Lower lobe of right lung (tissue), 2 donors: Measurements from ENCODE around the gene ETV6. TPM values are rescaled to one million over a fixed set of nuclear protein-coding genes. Genes with fewer than 3 reads are reported as not detected.

Experiments used
- ATAC-seq, 2 donors: fragments of 200-7000 bp; cut with Tn5 transposase; one replicate each; pipeline ENCODE4 v1.9.1; 2020 to 2022; ENCODE audit warnings: mild to moderate bottlenecking in 2 of 2, moderate library complexity in 2 of 2
- DNase-seq: peaks from one replicate; pipeline ENCODE4 v3.0.0-alpha.2; 2020
- H3K27ac ChIP-seq: fragments of 200-600 bp; one replicate; pipeline ENCODE4 v1.8.0; 2022
- H3K27me3 ChIP-seq: fragments of 200-600 bp; one replicate; pipeline ENCODE4 v1.8.0; 2022; ENCODE audit warnings: low read depth
- H3K36me3 ChIP-seq: fragments of 200-600 bp; one replicate; pipeline ENCODE4 v1.8.0; 2022; ENCODE audit warnings: mild to moderate bottlenecking
- H3K4me1 ChIP-seq: fragments of 200-600 bp; one replicate; pipeline ENCODE4 v1.8.0; 2022
- H3K4me3 ChIP-seq: fragments of 200-600 bp; one replicate; pipeline ENCODE4 v1.8.0; 2022; ENCODE audit warnings: mild to moderate bottlenecking
- H3K9me3 ChIP-seq: fragments of 200-600 bp; one replicate; pipeline ENCODE4 v1.8.0; 2022
- intact Hi-C: fragments of 100-400 bp; cut with DNase I; formaldehyde crosslinking; loops from one replicate; pipeline ENCODE4 v1.11.0; 2022
- total RNA-seq: library from RNA; stranded (reverse); fragmentation: NEBNext Ultra II Directional; extraction: Animal tissue kit (Norgen Biotek cat#: 25700); gene quantifications from one replicate; pipeline ENCODE4 v1.2.1, GENCODE V29; 2021
- TF ChIP-seq, protein P1 (sequence below): fragments of 200-600 bp; IDR thresholded peaks from one replicate; pipeline ENCODE4 v1.8.0; 2022; ENCODE audit warnings: antibody characterized with exemption, mild to moderate bottlenecking
- donor health status: DM: no; HTN: yes; CAD: no; lungs with severe emphysema.

The ETV6 gene
- total RNA-seq, 1 donor from 2014 or later: 48.4 TPM

DNA sequence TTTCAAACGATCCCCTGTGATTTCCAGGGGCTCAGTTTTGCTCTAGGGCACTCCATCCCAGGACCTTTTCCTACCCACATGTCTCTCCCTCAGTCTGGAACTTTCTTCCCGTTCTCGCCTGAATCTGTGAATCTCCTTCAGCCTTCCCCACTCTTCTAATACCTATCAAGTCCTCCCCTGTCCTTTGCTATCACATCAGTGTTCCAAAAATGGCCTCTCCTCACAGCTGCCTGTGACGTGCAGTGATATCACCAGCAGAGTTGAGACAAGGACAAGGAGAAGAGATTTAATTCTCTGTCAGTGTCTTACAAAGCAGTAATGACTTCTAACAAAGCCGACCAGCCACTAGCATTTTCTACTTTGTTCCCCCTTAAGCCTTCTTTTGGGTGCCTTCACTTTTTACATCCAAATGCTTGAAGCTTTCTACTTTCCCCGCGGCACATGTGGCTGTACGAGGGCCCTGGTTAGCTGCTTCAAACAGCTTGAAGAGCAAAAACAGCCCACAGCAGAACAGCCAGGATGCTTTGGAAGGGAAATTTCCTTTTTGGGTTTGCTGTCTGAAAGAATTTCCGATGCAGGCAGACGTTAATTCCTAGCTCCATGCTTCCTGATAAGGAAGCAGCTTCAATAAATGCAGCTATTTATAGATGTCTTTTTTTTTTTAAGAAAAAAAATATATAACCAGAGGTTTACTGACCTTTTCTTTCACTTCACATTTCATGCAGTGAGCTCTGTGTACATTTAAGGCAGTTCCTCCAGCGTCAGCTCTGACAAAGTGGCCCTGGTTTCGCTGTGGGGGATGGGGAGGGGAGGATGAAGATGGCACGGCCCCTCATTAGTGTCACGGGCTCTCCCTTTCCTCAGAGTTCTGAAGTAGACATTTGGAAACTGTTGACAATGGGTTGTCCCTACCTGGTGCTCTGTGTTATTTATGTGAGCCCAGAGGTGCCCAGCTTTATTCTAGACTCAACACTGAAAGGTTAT is 109.3 kb downstream of the ETV6 start:
- TF ChIP-seq, protein P1, sequence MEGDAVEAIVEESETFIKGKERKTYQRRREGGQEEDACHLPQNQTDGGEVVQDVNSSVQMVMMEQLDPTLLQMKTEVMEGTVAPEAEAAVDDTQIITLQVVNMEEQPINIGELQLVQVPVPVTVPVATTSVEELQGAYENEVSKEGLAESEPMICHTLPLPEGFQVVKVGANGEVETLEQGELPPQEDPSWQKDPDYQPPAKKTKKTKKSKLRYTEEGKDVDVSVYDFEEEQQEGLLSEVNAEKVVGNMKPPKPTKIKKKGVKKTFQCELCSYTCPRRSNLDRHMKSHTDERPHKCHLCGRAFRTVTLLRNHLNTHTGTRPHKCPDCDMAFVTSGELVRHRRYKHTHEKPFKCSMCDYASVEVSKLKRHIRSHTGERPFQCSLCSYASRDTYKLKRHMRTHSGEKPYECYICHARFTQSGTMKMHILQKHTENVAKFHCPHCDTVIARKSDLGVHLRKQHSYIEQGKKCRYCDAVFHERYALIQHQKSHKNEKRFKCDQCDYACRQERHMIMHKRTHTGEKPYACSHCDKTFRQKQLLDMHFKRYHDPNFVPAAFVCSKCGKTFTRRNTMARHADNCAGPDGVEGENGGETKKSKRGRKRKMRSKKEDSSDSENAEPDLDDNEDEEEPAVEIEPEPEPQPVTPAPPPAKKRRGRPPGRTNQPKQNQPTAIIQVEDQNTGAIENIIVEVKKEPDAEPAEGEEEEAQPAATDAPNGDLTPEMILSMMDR: no peak
- H3K36me3 ChIP-seq: peaks cover 29% of the 10 kb centered on the region
- H3K4me1 ChIP-seq: peaks cover 43% of the 10 kb centered on the region
- DNase-seq: no peak
- H3K27ac ChIP-seq: peak overlapping the region; percentile 50
- ATAC-seq: no peak
- no peak overlapping the region for H3K4me3 ChIP-seq
- intact Hi-C loops: no loop called here
- H3K9me3 ChIP-seq: no peaks in the 10 kb centered on the region
- no peaks in the 10 kb centered on the region for H3K27me3 ChIP-seq

DNA sequence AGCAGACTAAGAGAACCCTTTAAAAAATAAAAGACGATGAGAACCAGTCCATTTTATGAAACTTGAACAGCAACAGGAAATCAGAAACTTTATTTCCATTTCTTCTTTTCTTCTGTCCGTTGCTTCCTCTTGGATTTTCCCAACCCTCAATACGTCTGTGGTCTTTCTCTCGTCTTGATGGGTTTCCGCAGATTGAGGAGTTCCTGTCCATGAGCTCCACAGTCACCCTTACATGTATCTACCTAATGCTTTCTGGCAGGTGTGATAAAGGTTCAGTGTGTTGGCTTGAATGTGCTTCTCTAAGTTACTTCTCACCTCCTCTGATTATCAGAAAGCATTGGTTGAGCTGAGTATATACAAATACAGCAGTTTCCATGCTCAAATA is 110.0 kb downstream of the ETV6 start:
- Histone ChIP-seq H3K9me3 (no peaks in the 10 kb centered on the region), H3K4me3 (no peak overlapping the region), H3K27me3 (no peaks in the 10 kb centered on the region), H3K36me3 (peaks cover 22% of the 10 kb centered on the region), H3K27ac (peak overlapping the region; percentile 50), H3K4me1 (peaks cover 50% of the 10 kb centered on the region)
- intact Hi-C loops: no loop called here
- TF ChIP-seq, protein P1: no peak
- ATAC-seq (no peak), DNase-seq (no peak)

DNA sequence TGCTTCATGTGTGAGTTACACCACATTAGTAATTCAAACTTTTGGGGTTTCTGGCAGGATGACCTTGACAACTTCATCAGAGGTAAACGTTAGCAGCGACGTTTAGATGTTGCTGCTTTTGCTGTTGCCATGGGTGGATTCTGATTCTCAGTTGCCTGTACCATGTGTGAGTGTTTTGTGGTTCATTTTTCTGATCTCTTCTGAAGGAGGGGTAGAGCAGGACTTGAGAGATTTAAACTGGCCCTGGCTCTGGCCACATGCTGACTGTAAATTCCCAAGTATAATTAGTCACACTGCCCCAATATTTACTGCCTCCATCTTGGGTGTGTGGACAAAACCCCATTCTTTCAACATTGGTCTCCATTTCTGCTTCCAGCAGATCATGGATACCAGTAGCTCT is 110.4 kb downstream of the ETV6 start:
- TF ChIP-seq, protein P1: no peak
- Histone ChIP-seq H3K9me3 (no peaks in the 10 kb centered on the region), H3K4me1 (peaks cover 52% of the 10 kb centered on the region), H3K27me3 (no peaks in the 10 kb centered on the region), H3K36me3 (peaks cover 18% of the 10 kb centered on the region), H3K27ac (peak overlapping the region; percentile 50), H3K4me3 (no peak overlapping the region)
- intact Hi-C loops: no loop called here
- DNase-seq: no peak
- no peak for ATAC-seq

DNA sequence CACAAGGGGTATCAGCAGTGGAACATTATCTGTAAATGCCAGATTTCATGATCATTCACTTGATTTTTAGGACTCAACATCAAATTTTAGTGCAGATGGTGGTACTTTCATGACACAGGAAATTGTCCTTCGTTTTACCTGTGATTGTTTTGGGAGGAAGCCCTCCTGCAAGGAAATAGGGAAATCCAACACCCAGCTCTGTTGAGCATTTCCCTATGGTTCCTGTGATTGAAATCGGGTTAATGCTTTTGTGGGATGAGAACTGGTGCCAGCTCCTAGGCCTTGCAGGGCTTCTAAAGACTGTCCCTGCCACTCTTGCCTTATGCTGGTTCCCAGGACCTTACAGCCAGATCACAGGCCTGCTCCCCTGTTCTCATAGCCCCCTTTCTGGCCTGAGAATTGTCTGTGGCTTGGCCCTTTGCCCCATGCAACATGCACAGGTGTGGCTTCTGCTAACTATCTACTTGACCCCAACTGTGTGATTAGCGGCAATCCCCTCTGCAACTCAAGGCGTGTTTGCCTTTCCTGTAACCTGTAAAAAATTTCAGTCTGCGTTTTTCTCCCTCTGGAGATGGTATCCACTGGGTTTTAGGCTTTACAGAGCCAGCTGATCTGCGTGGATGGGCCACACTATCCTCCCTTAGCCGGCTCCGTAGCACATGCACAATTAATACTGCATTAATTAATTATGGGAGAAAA is 112.5 kb downstream of the ETV6 start:
- Histone ChIP-seq H3K27ac (peak overlapping the region; percentile 53), H3K36me3 (peaks cover 4% of the 10 kb centered on the region), H3K9me3 (no peaks in the 10 kb centered on the region), H3K4me1 (peaks cover 73% of the 10 kb centered on the region), H3K4me3 (no peak overlapping the region), H3K27me3 (no peaks in the 10 kb centered on the region)
- intact Hi-C loops: no loop called here
- TF ChIP-seq, protein P1: no peak
- ATAC-seq: no peak
- no peak for DNase-seq

DNA sequence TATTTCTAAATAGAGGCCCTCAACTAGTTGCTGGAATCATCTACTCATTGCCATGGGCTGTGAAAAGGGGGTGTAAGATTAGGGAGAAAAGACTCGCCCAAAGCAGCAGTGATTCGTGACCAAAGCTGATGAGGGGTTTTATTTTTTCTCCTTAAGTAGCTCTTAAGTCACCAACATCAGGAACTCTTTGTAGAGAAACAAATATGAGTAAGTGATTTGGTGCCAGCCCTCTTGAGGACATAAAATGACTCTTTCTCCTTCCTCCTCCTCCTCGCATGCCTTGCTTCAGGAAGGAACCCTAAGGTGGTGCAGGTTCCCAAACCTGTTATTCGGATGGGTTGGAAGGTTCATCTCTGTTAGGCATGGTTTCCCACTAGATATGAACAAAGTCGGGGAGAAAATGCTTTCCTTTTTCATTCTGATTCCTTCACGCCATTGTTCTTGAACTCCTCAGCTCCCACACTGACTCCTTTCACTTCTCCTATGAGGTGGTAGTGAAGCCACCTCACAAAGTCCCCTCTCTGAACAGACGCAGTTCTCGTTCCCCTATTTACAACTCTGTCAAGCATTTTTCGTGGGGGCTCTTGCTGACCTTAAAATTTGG is 113.4 kb downstream of the ETV6 start:
- no peaks in the 10 kb centered on the region for H3K9me3 ChIP-seq
- TF ChIP-seq, protein P1: no peak
- no peak for DNase-seq
- peak; percentile 28 to 41 for ATAC-seq
- H3K27ac ChIP-seq: peak overlapping the region; percentile 53
- peaks cover under 1% of the 10 kb centered on the region for H3K36me3 ChIP-seq
- peaks cover 77% of the 10 kb centered on the region for H3K4me1 ChIP-seq
- intact Hi-C loops: no loop called here
- H3K4me3 ChIP-seq: no peak overlapping the region
- no peaks in the 10 kb centered on the region for H3K27me3 ChIP-seq
